ENCODE results near the gene HIGD2A. TPM values are rescaled to one million over a fixed set of nuclear protein-coding genes. Genes with fewer than 3 reads are reported as not detected.
A peak's percentile ranks its signal among the peaks of the same experiment; 100 is the strongest.

The HIGD2A gene
- total and polyA plus RNA-seq, 9 of the 15 experiments (the other 6 are each of a cell fraction or from before 2014, with no cell fraction given) = 94.7 to 264 (median 163) TPM

- FAIRE-seq = no peak
Measured at GRCh38 chr5:176394096-176394495, 5.5 kb downstream of the HIGD2A start.

GRCh38 chr5:176394881-176395675 is 6.5 kb downstream of the HIGD2A start:
- Histone ChIP-seq H4K20me1 (replicated peaks; ENCODE audit: control insufficient read depth, insufficient read depth, low read length) (no peaks in the 10 kb centered on the region), H3K4me2 (ENCODE audit: insufficient read depth, low read length) (no peak overlapping the region), H3K79me2 (ENCODE audit: control insufficient read depth, insufficient read depth, low read length) (peaks cover 11% of the 10 kb centered on the region), H3K9me1 (ENCODE audit: control insufficient read depth, insufficient read depth, low read length) (peaks cover 3% of the 10 kb centered on the region), H3K27ac (ENCODE audit: extremely low read depth, low read depth, low read length) (no peak overlapping the region), H3K4me1 (replicated peaks in 1 of 2; ENCODE audit: control insufficient read depth in 2 of 2, insufficient read depth in 2 of 2, low read length in 2 of 2) (peaks cover 12 to 26% of the 10 kb centered on the region in 2 experiments; a peak in 4 of 5 replicates), H2AFZ (ENCODE audit: low read depth, low read length) (no peak overlapping the region), H3K9ac (ENCODE audit: insufficient read depth in 1 of 2, low read depth in 2 of 2, low read length in 2 of 2) (peak overlapping the region in 1 of 2 experiments; percentile 36; a peak in 1 of 4 replicates), H3K36me3 (ENCODE audit: control insufficient read depth, insufficient read depth, low read length) (peaks cover 61% of the 10 kb centered on the region), H3K4me3 (no peak overlapping the region), H3K9me3 (replicated peaks; ENCODE audit: control insufficient read depth, insufficient read depth, low read depth, low read length) (no peaks in the 10 kb centered on the region), H3K27me3 (ENCODE audit: control insufficient read depth in 2 of 2, insufficient read depth in 2 of 2, low read length in 2 of 2) (no peaks in the 10 kb centered on the region)
- POLR2A ChIA-PET = interaction anchor here (0.5 to 3.3 kb wide), 2 partner anchors 12 to 15 kb away, joined by 3 to 15 read pairs; no protein-coding TSS in a partner anchor
- in situ Hi-C loops (cut with MboI) = no loop called here
- intact Hi-C loops (cut with micrococcal nuclease) = no loop called here
- ATAC-seq (no peak), DNase-seq (ENCODE audit: extremely low read depth in 1 of 4, low spot score in 3 of 4) (no peak), FAIRE-seq (no peak)
- CTCF ChIA-PET (ENCODE audit: low intra/inter-chr PET ratio) = no interaction called here
- no TSS peak for BruUV-seq (replicated peaks)
- WGBS (ENCODE audit: insufficient coverage, low coverage, missing lambda C conversion rate) = 80% methylated on average over 10 of the region's 11 CpGs
- TF ChIP-seq TAF1 (IDR thresholded peaks at IDR 0.05; ENCODE audit: control insufficient read depth, extremely low read depth, insufficient read depth, low read length, severe bottlenecking) (no peak), ZNF445 (CRISPR knock-in tag; IDR thresholded peaks at IDR 0.05; ENCODE audit: low read depth) (no peak), WHSC1 (IDR thresholded peaks at IDR 0.05; ENCODE audit: low read length) (no peak), RBM14 (IDR thresholded peaks at IDR 0.05; ENCODE audit: borderline replicate concordance, insufficient read depth, low read depth, low read length) (no peak), HES1 (IDR thresholded peaks at IDR 0.05; ENCODE audit: low read depth) (no peak), ZNF217 (CRISPR knock-in tag; IDR thresholded peaks at IDR 0.05) (no peak), STAT5B (CRISPR knock-in tag; IDR thresholded peaks at IDR 0.05) (no peak), STAG1 (CRISPR knock-in tag; IDR thresholded peaks at IDR 0.05; ENCODE audit: borderline replicate concordance) (no peak), ELF2 (CRISPR knock-in tag; IDR thresholded peaks at IDR 0.05) (no peak), MAFG (tag; conservative IDR thresholded peaks at IDR 0.05) (no peak), PTRF (tag; IDR thresholded peaks at IDR 0.05) (no peak), EP400 (IDR thresholded peaks at IDR 0.05) (no peak), ZNF436 (CRISPR knock-in tag; IDR thresholded peaks at IDR 0.05) (no peak), RBFOX2 (IDR thresholded peaks at IDR 0.05; ENCODE audit: low read depth, low read length) (no peak)

More at GRCh38 chr5:176394096-176394495, 5.5 kb downstream of the HIGD2A start:
- 77% methylated on average over 9 of the region's 9 CpGs for WGBS (ENCODE audit: insufficient coverage, low coverage, missing lambda C conversion rate)
- no peaks in the 10 kb centered on the region for H4K20me1 ChIP-seq (replicated peaks; ENCODE audit: control insufficient read depth, insufficient read depth, low read length)
- in situ Hi-C loops (cut with MboI) = no loop called here
- peaks cover 20% of the 10 kb centered on the region for H3K79me2 ChIP-seq (ENCODE audit: control insufficient read depth, insufficient read depth, low read length)
- H3K9me3 ChIP-seq (replicated peaks; ENCODE audit: control insufficient read depth, insufficient read depth, low read depth, low read length) = no peaks in the 10 kb centered on the region
- DNase-seq (ENCODE audit: extremely low read depth in 1 of 4, low spot score in 3 of 4) (no peak), ATAC-seq (no peak)
- peaks cover 60% of the 10 kb centered on the region for H3K36me3 ChIP-seq (ENCODE audit: control insufficient read depth, insufficient read depth, low read length)
- no peak overlapping the region for H2AFZ ChIP-seq (ENCODE audit: low read depth, low read length)
- POLR2A ChIA-PET = interaction anchor here (0.6 to 3.3 kb wide), 2 partner anchors 13 to 158 kb away, joined by 3 to 15 read pairs; no protein-coding TSS in a partner anchor
- H3K4me3 ChIP-seq = no peak overlapping the region
- H3K27me3 ChIP-seq (ENCODE audit: control insufficient read depth in 2 of 2, insufficient read depth in 2 of 2, low read length in 2 of 2) = no peaks in the 10 kb centered on the region
- no TSS peak for BruUV-seq (replicated peaks)
- CTCF ChIA-PET (ENCODE audit: low intra/inter-chr PET ratio) = no interaction called here
- H3K9me1 ChIP-seq (ENCODE audit: control insufficient read depth, insufficient read depth, low read length) = peaks cover 3% of the 10 kb centered on the region
- no peak overlapping the region for H3K27ac ChIP-seq (ENCODE audit: extremely low read depth, low read depth, low read length)
- intact Hi-C loops (cut with micrococcal nuclease) = no loop called here
- H3K4me1 ChIP-seq (replicated peaks in 1 of 2; ENCODE audit: control insufficient read depth in 2 of 2, insufficient read depth in 2 of 2, low read length in 2 of 2) = peaks cover 12 to 33% of the 10 kb centered on the region in 2 experiments; a peak in 4 of 5 replicates
- H3K9ac ChIP-seq (ENCODE audit: insufficient read depth in 1 of 2, low read depth in 2 of 2, low read length in 2 of 2) = peak overlapping the region in 1 of 2 experiments; percentile 68; a peak in 2 of 4 replicates
- no peak overlapping the region for H3K4me2 ChIP-seq (ENCODE audit: insufficient read depth, low read length)
- TF ChIP-seq KAT7 (CRISPR knock-in tag; IDR thresholded peaks at IDR 0.05; ENCODE audit: borderline replicate concordance) (no peak), ZNF134 (CRISPR knock-in tag; conservative IDR thresholded peaks at IDR 0.05) (no peak), ZNF707 (CRISPR knock-in tag; conservative IDR thresholded peaks at IDR 0.05) (no peak), ZBTB17 (CRISPR knock-in tag; IDR thresholded peaks at IDR 0.05) (no peak), ZNF764 (CRISPR knock-in tag; IDR thresholded peaks at IDR 0.05; ENCODE audit: low read depth) (no peak), ZNF24 (IDR thresholded peaks at IDR 0.05) (no peak)
